GM23338 (cell line): ENCODE measurements around the gene SNRPD2. TPM values are rescaled to one million over a fixed set of nuclear protein-coding genes. Genes with fewer than 3 reads are reported as not detected.

Experiments used
- ATAC-seq: fragments of 200-7000 bp; cut with Tn5 transposase; 3 replicates; pipeline ENCODE4 v1.9.1; 2020
- DNase-seq: peaks from one replicate; pipeline ENCODE4 v3.0.0-alpha.2; 2015; ENCODE audit warnings: low spot score
- H2AFZ ChIP-seq: fragments of 200-600 bp; sonication (generic); 2 replicates; pipeline ENCODE4 v1.8.0; 2016; ENCODE audit warnings: antibody characterized with exemption, mild to moderate bottlenecking, moderate library complexity
- H3F3A ChIP-seq: fragments of 200-600 bp; sonication (generic); replicated peaks from 2 replicates; pipeline ENCODE4 v1.8.0; 2017; ENCODE audit warnings: antibody characterized with exemption, mixed run types, low read depth
- H3K27ac ChIP-seq: fragments of 200-600 bp; sonication (generic); 2 replicates; pipeline ENCODE4 v1.6.1; 2016; ENCODE audit warnings: low read depth
- H3K27me3 ChIP-seq: fragments of 200-600 bp; sonication (generic); 2 replicates; pipeline ENCODE4 v1.8.0; 2016; ENCODE audit warnings: mild to moderate bottlenecking, mixed run types, moderate library complexity; ENCODE audit not compliant: insufficient read depth
- H3K36me3 ChIP-seq: fragments of 200-600 bp; sonication (generic); 2 replicates; pipeline ENCODE4 v1.8.0; 2016; ENCODE audit warnings: mild to moderate bottlenecking; ENCODE audit not compliant: insufficient read depth
- H3K4me1 ChIP-seq: fragments of 200-600 bp; sonication (generic); 2 replicates; pipeline ENCODE4 v1.8.0; 2016; ENCODE audit warnings: mild to moderate bottlenecking, moderate library complexity; ENCODE audit not compliant: insufficient read depth
- H3K4me2 ChIP-seq: fragments of 200-600 bp; sonication (generic); 2 replicates; pipeline ENCODE4 v1.7.1; 2017; ENCODE audit warnings: mixed run types
- H3K4me3 ChIP-seq: fragments of 200-600 bp; sonication (generic); 2 replicates; pipeline ENCODE4 v1.6.1; 2016; ENCODE audit warnings: mixed run types
- H3K79me2 ChIP-seq: fragments of 200-600 bp; sonication (generic); replicated peaks from 2 replicates; pipeline ENCODE4 v1.8.0; 2017; ENCODE audit warnings: mild to moderate bottlenecking; ENCODE audit not compliant: insufficient read depth
- H3K9me2 ChIP-seq: fragments of 200-600 bp; sonication (generic); 2 replicates; pipeline ENCODE4 v1.8.0; 2017; ENCODE audit not compliant: insufficient read depth
- H4K20me1 ChIP-seq: fragments of 200-600 bp; sonication (generic); replicated peaks from 2 replicates; pipeline ENCODE4 v1.8.0; 2017; ENCODE audit warnings: mild to moderate bottlenecking; ENCODE audit not compliant: insufficient read depth
- H3K27ac Mint-ChIP-seq: 2 replicates; pipeline ENCODE4 v1.8.0; 2020; ENCODE audit warnings: inconsistent platforms, mild to moderate bottlenecking, moderate library complexity, mixed read lengths
- H3K27me3 Mint-ChIP-seq: 3 replicates; pipeline ENCODE4 v1.8.0; 2022; ENCODE audit warnings: low read depth, mild to moderate bottlenecking, moderate library complexity, mixed read lengths, inconsistent platforms; ENCODE audit not compliant: insufficient read depth, poor library complexity
- H3K36me3 Mint-ChIP-seq: 3 replicates; pipeline ENCODE4 v1.8.0; 2021; ENCODE audit warnings: low read depth, mild to moderate bottlenecking, inconsistent platforms, moderate library complexity, mixed read lengths
- H3K4me1 Mint-ChIP-seq: 3 replicates; pipeline ENCODE4 v1.8.0; 2020; ENCODE audit warnings: mild to moderate bottlenecking, inconsistent platforms, mixed read lengths
- H3K4me3 Mint-ChIP-seq: 3 replicates; pipeline ENCODE4 v1.8.0; 2021; ENCODE audit warnings: moderate library complexity, mild to moderate bottlenecking, inconsistent platforms, mixed read lengths
- H3K9me3 Mint-ChIP-seq: 3 replicates; pipeline ENCODE4 v1.8.0; 2020; ENCODE audit warnings: moderate library complexity, mild to moderate bottlenecking, inconsistent platforms, mixed read lengths
- JUNB ChIP-seq: IDR thresholded peaks from one replicate; pipeline ENCODE4 v1.6.1; 2016; ENCODE audit warnings: antibody characterized with exemption; ENCODE audit not compliant: unreplicated experiment
- POLR2AphosphoS5 ChIP-seq: IDR thresholded peaks from 2 replicates; pipeline ENCODE4 v1.6.1; 2016; ENCODE audit warnings: antibody characterized with exemption, low read depth
- STAT1 ChIP-seq: IDR thresholded peaks from one replicate; pipeline ENCODE4 v1.6.1; 2016; ENCODE audit warnings: antibody characterized with exemption; ENCODE audit not compliant: unreplicated experiment
- ZNF331 ChIP-seq: fragments of 250-450 bp; sonication (Bioruptor Pico); IDR thresholded peaks from 2 replicates; pipeline ENCODE4 v1.5.0; 2020; ENCODE audit warnings: low read depth, mild to moderate bottlenecking, moderate library complexity
- polyA plus RNA-seq: library from polyadenylated mRNA; unstranded; fragments of >200 nt; fragmentation: Nextera tagmentation; extraction: Ambion mirVana; gene quantifications from 2 replicates; pipeline ENCODE4 v1.2.1, GENCODE V29; 2016
- total RNA-seq: library from RNA; depleted of rRNA; stranded (reverse); fragments of >200 nt; shearing (Covaris generic); gene quantifications from 2 replicates; pipeline ENCODE4 v1.2.3, GENCODE V29; 2014
- TF ChIP-seq, protein P1 (sequence below): IDR thresholded peaks from 2 replicates; pipeline ENCODE4 v1.6.1; 2016; ENCODE audit warnings: antibody characterized with exemption
- TF ChIP-seq, protein P2 (sequence below), 2 experiments: fragments of 200-600 bp in 1 of 2; sonication (generic) in 1 of 2; conservative IDR thresholded peaks; 2 replicates each; pipeline versions ENCODE4 v1.5.1 to v1.6.1; 2016 to 2017; ENCODE audit warnings: antibody characterized with exemption in 2 of 2, low read depth in 2 of 2, mild to moderate bottlenecking in 2 of 2, moderate library complexity in 1 of 2

The SNRPD2 gene
- total and polyA plus RNA-seq, 2 experiments from 2014 or later: 169 to 1,375 TPM

DNA sequence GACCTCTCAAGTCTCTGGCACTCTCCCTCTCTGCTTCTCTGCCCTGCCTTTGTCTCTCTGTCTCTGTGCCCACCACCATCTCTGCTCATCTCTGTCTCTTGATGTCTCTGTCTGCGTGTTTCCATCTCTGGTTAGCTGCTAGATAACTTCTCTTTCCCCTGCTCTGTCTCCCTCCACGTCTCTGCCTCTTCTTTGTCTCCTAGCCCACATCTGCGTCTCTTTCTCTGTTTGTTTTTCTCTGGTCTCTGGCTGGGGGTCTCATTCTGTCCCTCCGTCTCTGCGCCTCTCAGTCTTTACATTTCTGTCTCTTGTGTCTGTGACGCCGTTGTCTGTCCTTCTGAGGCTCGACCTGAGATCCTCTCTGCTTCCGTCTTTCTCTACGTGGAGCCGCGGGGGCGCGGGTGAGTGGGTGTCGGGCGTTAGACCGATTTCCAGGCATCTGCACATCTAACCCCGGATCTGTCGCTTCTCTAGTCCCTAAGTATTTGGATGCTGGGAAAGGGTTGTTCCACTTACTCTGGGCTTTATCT lies 23.3 kb downstream of the SNRPD2 start (continued):
- TF ChIP-seq, protein P1, sequence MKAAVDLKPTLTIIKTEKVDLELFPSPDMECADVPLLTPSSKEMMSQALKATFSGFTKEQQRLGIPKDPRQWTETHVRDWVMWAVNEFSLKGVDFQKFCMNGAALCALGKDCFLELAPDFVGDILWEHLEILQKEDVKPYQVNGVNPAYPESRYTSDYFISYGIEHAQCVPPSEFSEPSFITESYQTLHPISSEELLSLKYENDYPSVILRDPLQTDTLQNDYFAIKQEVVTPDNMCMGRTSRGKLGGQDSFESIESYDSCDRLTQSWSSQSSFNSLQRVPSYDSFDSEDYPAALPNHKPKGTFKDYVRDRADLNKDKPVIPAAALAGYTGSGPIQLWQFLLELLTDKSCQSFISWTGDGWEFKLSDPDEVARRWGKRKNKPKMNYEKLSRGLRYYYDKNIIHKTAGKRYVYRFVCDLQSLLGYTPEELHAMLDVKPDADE: no peak
- TF ChIP-seq POLR2AphosphoS5 (no peak), ZNF331 (CRISPR knock-in tag) (no peak), JUNB (no peak), STAT1 (no peak)
- TF ChIP-seq, protein P2, sequence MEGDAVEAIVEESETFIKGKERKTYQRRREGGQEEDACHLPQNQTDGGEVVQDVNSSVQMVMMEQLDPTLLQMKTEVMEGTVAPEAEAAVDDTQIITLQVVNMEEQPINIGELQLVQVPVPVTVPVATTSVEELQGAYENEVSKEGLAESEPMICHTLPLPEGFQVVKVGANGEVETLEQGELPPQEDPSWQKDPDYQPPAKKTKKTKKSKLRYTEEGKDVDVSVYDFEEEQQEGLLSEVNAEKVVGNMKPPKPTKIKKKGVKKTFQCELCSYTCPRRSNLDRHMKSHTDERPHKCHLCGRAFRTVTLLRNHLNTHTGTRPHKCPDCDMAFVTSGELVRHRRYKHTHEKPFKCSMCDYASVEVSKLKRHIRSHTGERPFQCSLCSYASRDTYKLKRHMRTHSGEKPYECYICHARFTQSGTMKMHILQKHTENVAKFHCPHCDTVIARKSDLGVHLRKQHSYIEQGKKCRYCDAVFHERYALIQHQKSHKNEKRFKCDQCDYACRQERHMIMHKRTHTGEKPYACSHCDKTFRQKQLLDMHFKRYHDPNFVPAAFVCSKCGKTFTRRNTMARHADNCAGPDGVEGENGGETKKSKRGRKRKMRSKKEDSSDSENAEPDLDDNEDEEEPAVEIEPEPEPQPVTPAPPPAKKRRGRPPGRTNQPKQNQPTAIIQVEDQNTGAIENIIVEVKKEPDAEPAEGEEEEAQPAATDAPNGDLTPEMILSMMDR (conservative IDR thresholded peaks at IDR 0.05; ENCODE audit: low read depth in 2 of 2): no peak

DNA sequence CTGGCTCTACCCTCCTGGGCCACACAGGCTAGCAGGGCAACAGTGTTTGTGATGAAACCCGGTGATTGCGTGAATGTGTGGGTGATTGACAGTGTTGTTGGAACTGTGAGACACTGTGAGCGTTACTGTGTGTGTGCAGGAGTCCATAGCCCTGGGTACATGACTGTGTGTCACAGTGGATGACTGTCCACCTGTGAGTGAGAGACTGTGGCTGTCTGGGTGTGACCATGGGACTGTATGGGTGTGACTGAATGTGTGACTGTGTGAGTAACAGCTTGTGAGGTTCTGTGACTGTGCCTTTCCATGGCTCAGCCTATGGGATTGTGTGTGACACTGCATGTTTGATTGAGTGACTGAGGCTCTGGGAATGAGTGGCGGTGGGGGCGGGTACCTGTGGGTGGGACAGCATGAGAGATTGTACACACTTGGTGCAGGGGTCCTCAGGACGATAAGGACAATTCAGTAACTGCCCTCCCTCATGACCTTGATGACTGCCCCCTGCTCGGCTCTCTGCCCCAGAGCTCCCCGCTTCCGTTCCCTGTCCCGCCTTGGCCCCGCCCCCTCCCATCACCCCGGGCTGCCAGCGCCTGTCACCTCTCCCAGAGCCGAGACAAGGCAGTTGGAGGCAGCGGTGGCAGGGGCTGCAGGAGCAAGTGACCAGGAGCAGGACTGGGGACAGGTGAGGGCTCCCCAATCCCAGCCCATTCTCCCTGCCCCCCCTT lies 24.0 kb downstream of the SNRPD2 start, which contains the start of gene GIPR:
Gene GIPR (plus strand): TSS at position 602 of the 722 bp plus-strand sequence. CDS start 1,300 bp downstream, outside the sequence.
- H3K27ac Mint-ChIP-seq: no peak within 1 kb of the TSS
- no peaks in the 10 kb centered on the region; the same call in 2 of the 3 replicates for H3K36me3 Mint-ChIP-seq
- H3K79me2 ChIP-seq: no peaks in the 10 kb centered on the region
- H3K4me1 Mint-ChIP-seq: peaks cover 17% of the 10 kb centered on the region
- ATAC-seq (peak; percentile 35), DNase-seq (peak; percentile 77)
- peak within 1 kb of the TSS; percentile 71 for H3K4me3 Mint-ChIP-seq
- H3K9me3 Mint-ChIP-seq: no peaks in the 10 kb centered on the region; the same call in 2 of the 3 replicates
- no peaks in the 10 kb centered on the region for H3K36me3 ChIP-seq
- peaks cover 16% of the 10 kb centered on the region; the same call in 1 of the 2 replicates for H3K4me1 ChIP-seq
- H2AFZ ChIP-seq: peak within 1 kb of the TSS; percentile 91
- H3K4me3 ChIP-seq: peak within 1 kb of the TSS; percentile 78
- TF ChIP-seq JUNB (no peak), POLR2AphosphoS5 (0 out of 2 replicates have a peak, but pooled peaks have one; percentile 19)
- TF ChIP-seq, protein P2 (conservative IDR thresholded peaks at IDR 0.05; ENCODE audit: low read depth in 2 of 2): 0 out of 4 replicates have a peak, but pooled peaks of 1 of the 2 experiments have one; percentile 1
- H3K27me3 Mint-ChIP-seq: peaks cover 39% of the 10 kb centered on the region
- H3K27me3 ChIP-seq: peaks cover 41% of the 10 kb centered on the region
- H3K4me2 ChIP-seq: peak within 1 kb of the TSS; percentile 90
- no peak within 1 kb of the TSS for H3K27ac ChIP-seq
- no peaks in the 10 kb centered on the region for H3K9me2 ChIP-seq
- no peaks in the 10 kb centered on the region for H4K20me1 ChIP-seq
- H3F3A ChIP-seq: peaks cover 20% of the 10 kb centered on the region
